Osteocyte (in vitro differentiated cells): ENCODE results near the gene C22orf42. TPM values are rescaled to one million over a fixed set of nuclear protein-coding genes. Genes with fewer than 3 reads are reported as not detected.
"Not testable (repeated sequence)": the region's sequence is repeated elsewhere in the genome, so short reads cannot be mapped to it uniquely, and the experiment has no call there.

Experiments
- DNase-seq: peaks from one replicate; pipeline ENCODE4 v3.0.0; 2021; ENCODE audit warnings: mixed read lengths; ENCODE audit not compliant: unreplicated experiment; ENCODE audit errors: extremely low spot score
- H3K27ac Mint-ChIP-seq: one replicate; pipeline ENCODE4 v1.8.0; 2021; ENCODE audit warnings: mild to moderate bottlenecking, mixed read lengths; ENCODE audit not compliant: unreplicated experiment
- H3K27me3 Mint-ChIP-seq: one replicate; pipeline ENCODE4 v1.8.0; 2021; ENCODE audit warnings: mixed read lengths; ENCODE audit not compliant: unreplicated experiment
- H3K36me3 Mint-ChIP-seq: one replicate; pipeline ENCODE4 v1.8.0; 2021; ENCODE audit warnings: mixed read lengths; ENCODE audit not compliant: unreplicated experiment
- H3K4me1 Mint-ChIP-seq: one replicate; pipeline ENCODE4 v1.8.0; 2021; ENCODE audit warnings: mixed read lengths; ENCODE audit not compliant: unreplicated experiment
- H3K4me3 Mint-ChIP-seq: one replicate; pipeline ENCODE4 v1.8.0; 2021; ENCODE audit warnings: mild to moderate bottlenecking, moderate library complexity, mixed read lengths; ENCODE audit not compliant: unreplicated experiment
- H3K9me3 Mint-ChIP-seq: one replicate; pipeline ENCODE4 v1.8.0; 2021; ENCODE audit warnings: mixed read lengths; ENCODE audit not compliant: unreplicated experiment
- CTCF ChIP-seq: fragments of 200-600 bp; sonication (generic); IDR thresholded peaks from 2 replicates; pipeline ENCODE4 v1.5.0; 2021; ENCODE audit warnings: antibody characterized with exemption, mild to moderate bottlenecking, moderate library complexity
- total RNA-seq: library from RNA; stranded (reverse); gene quantifications from 2 replicates; pipeline ENCODE4 v1.2.1, GENCODE V29; 2021

The C22orf42 gene
- total RNA-seq, 1 donor from 2014 or later = not detected

GRCh38 chr22:32202539-32203180, 43.6 kb upstream of the C22orf42 start:
- H3K4me3 Mint-ChIP-seq = no peak overlapping the region
- TF ChIP-seq CTCF = peak; percentile 53

GRCh38 chr22:32202161-32202538, 43.0 kb upstream of the C22orf42 start:
- no peaks in the 10 kb centered on the region for H3K27me3 Mint-ChIP-seq
- H3K4me3 Mint-ChIP-seq = no peak overlapping the region
- no peaks in the 10 kb centered on the region for H3K9me3 Mint-ChIP-seq
- H3K36me3 Mint-ChIP-seq = no peaks in the 10 kb centered on the region
- TF ChIP-seq CTCF = no peak
- DNase-seq = no peak
- no peak overlapping the region for H3K27ac Mint-ChIP-seq
- H3K4me1 Mint-ChIP-seq = peaks cover 13% of the 10 kb centered on the region

More at GRCh38 chr22:32202539-32203180, 43.6 kb upstream of the C22orf42 start:
- Mint-ChIP-seq H3K9me3 (no peaks in the 10 kb centered on the region), H3K27me3 (no peaks in the 10 kb centered on the region), H3K36me3 (no peaks in the 10 kb centered on the region), H3K27ac (no peak overlapping the region), H3K4me1 (peaks cover 13% of the 10 kb centered on the region)
- DNase-seq = no peak

- Mint-ChIP-seq H3K9me3 (no peaks in the 10 kb centered on the region), H3K27ac (no peak overlapping the region), H3K27me3 (peaks cover 3% of the 10 kb centered on the region), H3K36me3 (no peaks in the 10 kb centered on the region), H3K4me1 (peaks cover 13% of the 10 kb centered on the region), H3K4me3 (no peak overlapping the region)
- TF ChIP-seq CTCF = no peak
- DNase-seq = no peak
Observed at GRCh38 chr22:32200752-32201151, 41.6 kb upstream of the C22orf42 start.

- Mint-ChIP-seq H3K4me3 (no peak overlapping the region), H3K27ac (no peak overlapping the region), H3K36me3 (no peaks in the 10 kb centered on the region), H3K4me1 (peaks cover 8% of the 10 kb centered on the region), H3K27me3 (peaks cover 5% of the 10 kb centered on the region), H3K9me3 (no peaks in the 10 kb centered on the region)
- no peak for TF ChIP-seq CTCF
- no peak for DNase-seq
Observed at GRCh38 chr22:32199961-32200360, 40.9 kb upstream of the C22orf42 start.

GRCh38 chr22:32199341-32199740, 40.2 kb upstream of the C22orf42 start:
- TF ChIP-seq CTCF = no peak
- Mint-ChIP-seq H3K9me3 (no peaks in the 10 kb centered on the region), H3K27me3 (peaks cover 5% of the 10 kb centered on the region), H3K4me1 (peaks cover 1% of the 10 kb centered on the region), H3K36me3 (no peaks in the 10 kb centered on the region), H3K4me3 (no peak overlapping the region), H3K27ac (no peak overlapping the region)
- DNase-seq = peak; percentile 60

- not testable (repeated sequence) for H3K9me3 Mint-ChIP-seq, H3K4me1 Mint-ChIP-seq, H3K27ac Mint-ChIP-seq, H3K27me3 Mint-ChIP-seq, H3K4me3 Mint-ChIP-seq, H3K36me3 Mint-ChIP-seq
- peak; percentile 60 for DNase-seq
Observed at GRCh38 chr22:32197553-32198226, 38.6 kb upstream of the C22orf42 start.

- H3K4me3 Mint-ChIP-seq, H3K27ac Mint-ChIP-seq, H3K27me3 Mint-ChIP-seq, H3K4me1 Mint-ChIP-seq, H3K36me3 Mint-ChIP-seq, H3K9me3 Mint-ChIP-seq, DNase-seq: not testable (repeated sequence)
Observed at GRCh38 chr22:32195900-32196299, 36.8 kb upstream of the C22orf42 start.

GRCh38 chr22:32193346-32193745, 34.2 kb upstream of the C22orf42 start:
- not testable (repeated sequence) for H3K4me3 Mint-ChIP-seq, H3K27me3 Mint-ChIP-seq
- DNase-seq = peak; percentile 69

More at GRCh38 chr22:32193346-32193745, 34.2 kb upstream of the C22orf42 start:
- H3K9me3 Mint-ChIP-seq, H3K36me3 Mint-ChIP-seq, H3K4me1 Mint-ChIP-seq, H3K27ac Mint-ChIP-seq: not testable (repeated sequence)
